Lung (tissue), 12 donors: ENCODE data around the gene BAD. TPM values are rescaled to one million over a fixed set of nuclear protein-coding genes. Genes with fewer than 3 reads are reported as not detected.

ENCODE experiments used
- ATAC-seq: fragments of 200-7000 bp; cut with Tn5 transposase; one replicate; pipeline ENCODE4 v1.9.1; 2020; ENCODE audit warnings: moderate number of reproducible peaks; ENCODE audit not compliant: insufficient read depth, low FRiP score
- DNase-seq, 3 donors: peaks; one replicate each; pipeline ENCODE4 v3.0.0-alpha.2; 2013 to 2017
- H3K27ac ChIP-seq, 2 donors: one replicate each; pipeline ENCODE4 v1.5.1; 2013; ENCODE audit warnings: mild to moderate bottlenecking in 2 of 2, moderate library complexity in 2 of 2, control low read depth in 1 of 2, inconsistent platforms in 1 of 2, low read depth in 1 of 2, low read length in 1 of 2
- H3K27me3 ChIP-seq, 3 donors: one replicate each; pipeline ENCODE4 v1.5.1; 2013; ENCODE audit warnings: low read length in 2 of 3; ENCODE audit not compliant: control insufficient read depth in 3 of 3, insufficient read depth in 3 of 3
- H3K36me3 ChIP-seq, 4 donors: one replicate each; pipeline ENCODE4 v1.5.1; 2013; ENCODE audit warnings: low read length in 4 of 4, mild to moderate bottlenecking in 1 of 4, moderate library complexity in 1 of 4; ENCODE audit not compliant: control insufficient read depth in 4 of 4, insufficient read depth in 4 of 4
- H3K4me1 ChIP-seq, 5 donors: one replicate each; pipeline ENCODE4 v1.5.1; 2013; ENCODE audit warnings: low read length in 5 of 5, mild to moderate bottlenecking in 2 of 5, moderate library complexity in 1 of 5; ENCODE audit not compliant: control insufficient read depth in 5 of 5, insufficient read depth in 5 of 5
- H3K4me3 ChIP-seq: one replicate; pipeline ENCODE4 v1.5.1; 2013; ENCODE audit warnings: mild to moderate bottlenecking, control low read depth, moderate library complexity
- H3K9ac ChIP-seq, 2 donors: one replicate each; pipeline ENCODE4 v1.5.1; 2013; ENCODE audit warnings: low read length in 2 of 2, control low read depth in 1 of 2; ENCODE audit not compliant: insufficient read depth in 1 of 2
- H3K9me3 ChIP-seq, 4 donors: one replicate each; pipeline ENCODE4 v1.5.1; 2013; ENCODE audit warnings: low read length in 3 of 4, mild to moderate bottlenecking in 1 of 4, moderate library complexity in 1 of 4; ENCODE audit not compliant: control insufficient read depth in 4 of 4, insufficient read depth in 3 of 4
- WGBS, 2 donors: extraction: QIAGEN DNeasy Blood & Tissue Kit; methylation state at CpG; one replicate each; pipeline ENCODE4 v1.1.7; 2013; 5-methylcytosine and 5-hydroxymethylcytosine counted together
- polyA plus RNA-seq, 2 donors: library from polyadenylated mRNA; stranded (reverse); fragments of 200-250 nt; gene quantifications; one replicate each; pipeline ENCODE4 v1.2.1, GENCODE V29; 2013
- total RNA-seq, 2 donors: library from RNA; depleted of rRNA in 1 of 2; stranded (reverse); fragments of >200 nt in 1 of 2; gene quantifications; one replicate each; pipeline ENCODE4 v1.2.1, GENCODE V29; 2014 to 2021
- TF ChIP-seq, protein P1 (sequence below): IDR thresholded peaks from 2 replicates; pipeline ENCODE4 v1.5.1; 2012; ENCODE audit warnings: mild to moderate bottlenecking; ENCODE audit errors: control extremely low read depth, extremely low read depth
- donor health status: control.
- donor health status: control.
- donor health status: Bipolar disorder and iron deficiency.
- donor health status: healthy.
- donor health status: DM: yes; HTN: yes; CAD: no.

Gene BAD
- total and polyA plus RNA-seq, 4 donors, result 69.5 to 127 (median 75.5) TPM

DNA sequence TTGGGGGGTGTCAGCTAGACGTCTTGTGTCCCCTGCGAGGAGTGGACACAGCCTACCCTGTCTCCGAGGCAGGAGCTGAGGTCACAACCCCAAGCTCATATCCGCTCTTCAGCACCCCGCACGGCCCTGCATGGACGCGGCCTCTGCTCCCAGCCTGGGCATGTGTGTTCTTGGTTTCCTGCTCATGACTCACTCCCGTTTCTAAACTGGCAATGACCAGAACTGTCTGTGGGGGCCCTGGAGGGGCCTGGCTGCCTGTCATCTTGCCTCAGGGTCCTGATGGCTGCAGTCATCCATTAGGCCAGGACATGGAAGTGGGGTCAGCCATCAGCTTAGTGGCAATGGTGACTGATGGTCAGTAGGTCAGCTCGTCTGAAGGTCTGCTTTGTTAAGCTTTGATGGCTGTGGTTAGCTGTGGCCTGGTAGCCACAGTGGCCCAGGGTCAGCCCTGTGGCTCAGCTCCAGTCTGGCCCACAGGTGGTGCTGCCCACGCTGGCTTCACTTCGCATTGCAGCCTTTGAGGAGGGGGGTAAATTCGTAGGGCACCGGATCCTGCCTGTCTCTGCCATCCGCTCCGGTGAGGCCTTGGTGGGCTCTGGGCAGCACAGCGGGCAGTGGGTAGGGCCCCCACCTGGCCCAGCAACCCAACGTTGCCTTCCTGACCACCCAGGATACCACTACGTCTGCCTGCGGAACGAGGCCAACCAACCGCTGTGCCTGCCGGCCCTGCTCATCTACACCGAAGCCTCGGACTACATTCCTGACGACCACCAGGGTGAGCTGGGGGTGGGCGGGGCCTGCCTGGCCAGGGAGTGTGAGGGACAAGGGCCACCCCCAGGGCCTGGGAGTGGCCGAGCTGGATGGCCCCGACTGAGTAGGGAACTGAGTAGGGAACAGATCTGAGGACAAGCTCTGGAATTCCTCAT is 21.2 kb downstream of the BAD start:
- H3K27me3 ChIP-seq, result no peaks in the 10 kb centered on the region
- peaks cover 2 to 76% (median 20%) of the 10 kb centered on the region in 4 donors for H3K36me3 ChIP-seq
- DNase-seq (no peak), ATAC-seq (no peak)
- no peaks in the 10 kb centered on the region for H3K9me3 ChIP-seq
- 86 to 87% methylated on average over 29 of the region's 29 CpGs for WGBS, 2 donors
- no peak overlapping the region for H3K4me3 ChIP-seq
- TF ChIP-seq, protein P1, sequence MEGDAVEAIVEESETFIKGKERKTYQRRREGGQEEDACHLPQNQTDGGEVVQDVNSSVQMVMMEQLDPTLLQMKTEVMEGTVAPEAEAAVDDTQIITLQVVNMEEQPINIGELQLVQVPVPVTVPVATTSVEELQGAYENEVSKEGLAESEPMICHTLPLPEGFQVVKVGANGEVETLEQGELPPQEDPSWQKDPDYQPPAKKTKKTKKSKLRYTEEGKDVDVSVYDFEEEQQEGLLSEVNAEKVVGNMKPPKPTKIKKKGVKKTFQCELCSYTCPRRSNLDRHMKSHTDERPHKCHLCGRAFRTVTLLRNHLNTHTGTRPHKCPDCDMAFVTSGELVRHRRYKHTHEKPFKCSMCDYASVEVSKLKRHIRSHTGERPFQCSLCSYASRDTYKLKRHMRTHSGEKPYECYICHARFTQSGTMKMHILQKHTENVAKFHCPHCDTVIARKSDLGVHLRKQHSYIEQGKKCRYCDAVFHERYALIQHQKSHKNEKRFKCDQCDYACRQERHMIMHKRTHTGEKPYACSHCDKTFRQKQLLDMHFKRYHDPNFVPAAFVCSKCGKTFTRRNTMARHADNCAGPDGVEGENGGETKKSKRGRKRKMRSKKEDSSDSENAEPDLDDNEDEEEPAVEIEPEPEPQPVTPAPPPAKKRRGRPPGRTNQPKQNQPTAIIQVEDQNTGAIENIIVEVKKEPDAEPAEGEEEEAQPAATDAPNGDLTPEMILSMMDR, result no peak
- H3K4me1 ChIP-seq, result peaks cover 0 to 5% (median 2%) of the 10 kb centered on the region in 5 donors
- no peak overlapping the region for H3K9ac ChIP-seq
- H3K27ac ChIP-seq, result no peak overlapping the region

DNA sequence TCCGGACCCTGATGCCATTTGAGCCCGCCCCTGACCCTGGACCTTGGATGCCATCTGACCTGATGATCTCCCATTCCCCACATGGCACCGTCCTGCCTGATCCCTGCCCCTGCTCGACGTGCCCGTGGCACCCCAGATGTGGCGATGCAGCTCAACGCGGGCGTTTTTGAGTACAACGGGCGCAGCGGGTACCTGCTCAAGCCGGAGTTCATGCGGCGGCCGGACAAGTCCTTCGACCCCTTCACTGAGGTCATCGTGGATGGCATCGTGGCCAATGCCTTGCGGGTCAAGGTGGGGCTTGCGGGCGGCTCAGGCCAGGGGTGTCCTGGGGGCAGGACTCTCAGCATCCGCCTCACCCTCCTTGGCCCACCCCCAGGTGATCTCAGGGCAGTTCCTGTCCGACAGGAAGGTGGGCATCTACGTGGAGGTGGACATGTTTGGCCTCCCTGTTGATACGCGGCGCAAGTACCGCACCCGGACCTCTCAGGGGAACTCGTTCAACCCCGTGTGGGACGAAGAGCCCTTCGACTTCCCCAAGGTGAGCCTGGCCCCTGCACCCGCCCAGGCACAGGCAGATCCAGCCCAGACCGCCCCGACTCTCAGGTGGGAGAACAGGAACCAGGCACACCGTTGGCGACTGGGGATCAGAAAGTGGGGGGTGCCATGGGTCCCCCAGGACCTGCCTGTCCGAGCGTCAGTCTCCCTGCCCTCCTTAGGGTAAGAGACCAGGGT is 22.0 kb downstream of the BAD start:
- ATAC-seq, result no peak

DNA sequence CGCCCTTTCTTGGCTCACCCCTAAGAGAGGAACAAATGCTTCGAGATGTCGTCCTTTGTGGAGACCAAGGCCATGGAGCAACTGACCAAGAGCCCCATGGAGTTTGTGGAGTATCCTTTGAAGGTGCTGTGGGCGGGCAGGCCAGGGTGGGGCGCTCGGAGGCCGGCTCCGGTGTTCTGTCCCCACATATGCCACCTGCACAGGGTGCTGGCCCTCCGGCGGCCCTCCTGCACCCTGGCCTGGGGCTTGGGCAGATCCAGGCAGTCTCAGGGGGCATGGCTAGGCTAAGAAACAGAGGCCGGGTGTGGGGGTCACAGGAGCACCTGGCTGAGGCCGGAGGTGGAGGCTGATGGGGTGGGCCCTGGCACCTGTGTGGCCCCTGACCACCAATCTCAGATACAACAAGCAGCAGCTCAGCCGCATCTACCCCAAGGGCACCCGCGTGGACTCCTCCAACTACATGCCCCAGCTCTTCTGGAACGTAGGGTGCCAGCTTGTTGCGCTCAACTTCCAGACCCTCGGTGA is 22.8 kb downstream of the BAD start:
- no peak overlapping the region for H3K9ac ChIP-seq
- ATAC-seq (no peak), DNase-seq (no peak)
- TF ChIP-seq, protein P1, result no peak
- no peaks in the 10 kb centered on the region for H3K4me1 ChIP-seq
- no peak overlapping the region for H3K27ac ChIP-seq
- H3K36me3 ChIP-seq, result peaks cover 2 to 79% (median 23%) of the 10 kb centered on the region in 4 donors
- H3K4me3 ChIP-seq, result no peak overlapping the region
- H3K9me3 ChIP-seq, result no peaks in the 10 kb centered on the region
- WGBS, 2 donors, result 94 to 97% methylated on average over 18 of the region's 18 CpGs
- H3K27me3 ChIP-seq, result no peaks in the 10 kb centered on the region

More for the DNA sequence above, 22.0 kb downstream of the BAD start:
- Histone ChIP-seq H3K36me3 (peaks cover 2 to 80% (median 22%) of the 10 kb centered on the region in 4 donors), H3K27me3 (no peaks in the 10 kb centered on the region), H3K27ac (no peak overlapping the region), H3K9ac (no peak overlapping the region), H3K4me3 (no peak overlapping the region), H3K9me3 (no peaks in the 10 kb centered on the region), H3K4me1 (no peaks in the 10 kb centered on the region)
- TF ChIP-seq, protein P1, result no peak
- 94 to 95% methylated on average over 42 of the region's 42 CpGs for WGBS, 2 donors
- DNase-seq, result no peak
